Subcutaneous adipose tissue (tissue), 4 donors: ENCODE data around the gene CNRIP1. TPM values are rescaled to one million over a fixed set of nuclear protein-coding genes. Genes with fewer than 3 reads are reported as not detected.

Experiments used
- CTCF ChIP-seq: fragments of 450-650 bp; IDR thresholded peaks from one replicate; pipeline ENCODE4 v1.5.1; 2016; ENCODE audit warnings: low read depth, mild to moderate bottlenecking, control low read depth, antibody characterized with exemption, moderate library complexity
- total RNA-seq, 4 donors: library from RNA; depleted of rRNA; stranded (reverse); fragments of >200 nt; gene quantifications; one replicate each; pipeline ENCODE4 v1.1.0, GENCODE V29; 2016

CNRIP1 gene
- total RNA-seq, 4 donors from 2014 or later, result 36.2 to 59.8 (median 55.4) TPM

- no peak for TF ChIP-seq CTCF
Observed at GRCh38 chr2:68345129-68345875, 25.6 kb upstream of the CNRIP1 start.

- TF ChIP-seq CTCF, result no peak
Observed at GRCh38 chr2:68344031-68344430, 24.3 kb upstream of the CNRIP1 start.

GRCh38 chr2:68342470-68342869, 22.7 kb upstream of the CNRIP1 start:
- TF ChIP-seq CTCF, result no peak

- TF ChIP-seq CTCF, result no peak
Observed at GRCh38 chr2:68341583-68341982, 21.8 kb upstream of the CNRIP1 start.

- no peak for TF ChIP-seq CTCF
Observed at GRCh38 chr2:68341062-68341329, 21.2 kb upstream of the CNRIP1 start.

GRCh38 chr2:68340226-68341061, 20.7 kb upstream of the CNRIP1 start:
- TF ChIP-seq CTCF, result no peak

GRCh38 chr2:68336192-68336591, 16.4 kb upstream of the CNRIP1 start:
- TF ChIP-seq CTCF, result no peak
